VCaP (cell line): ENCODE results near the gene EPHA10.
"Not testable (repeated sequence)": the region's sequence is repeated elsewhere in the genome, so short reads cannot be mapped to it uniquely, and the experiment has no call there.

ENCODE experiments used
- H3K27ac ChIP-seq: fragments of 450-650 bp; 2 replicates; pipeline ENCODE4 v1.5.1; 2017
- CTCF ChIP-seq: fragments of 450-650 bp; conservative IDR thresholded peaks from 2 replicates; pipeline ENCODE4 v1.5.1; 2017; ENCODE audit warnings: mild to moderate bottlenecking, moderate library complexity

The EPHA10 gene

GRCh38 chr1:37741130-37741529, 23.8 kb downstream of the EPHA10 start:
- no peak for TF ChIP-seq CTCF
- no peak overlapping the region for H3K27ac ChIP-seq

GRCh38 chr1:37739222-37739621, 25.7 kb downstream of the EPHA10 start:
- no peak for TF ChIP-seq CTCF
- no peak overlapping the region for H3K27ac ChIP-seq

- H3K27ac ChIP-seq: not testable (repeated sequence)
Observed at GRCh38 chr1:37738619-37739018, 26.3 kb downstream of the EPHA10 start.

GRCh38 chr1:37737975-37738374, 26.9 kb downstream of the EPHA10 start:
- H3K27ac ChIP-seq: not testable (repeated sequence)

- H3K27ac ChIP-seq: no peak overlapping the region
- TF ChIP-seq CTCF: no peak
Observed at GRCh38 chr1:37734629-37735591, 30.0 kb downstream of the EPHA10 start.

- TF ChIP-seq CTCF: no peak
- no peak overlapping the region for H3K27ac ChIP-seq
Observed at GRCh38 chr1:37732111-37732780, 32.7 kb downstream of the EPHA10 start.

- H3K27ac ChIP-seq: no peak overlapping the region
- no peak for TF ChIP-seq CTCF
Observed at GRCh38 chr1:37731312-37732019, 33.5 kb downstream of the EPHA10 start.

- H3K27ac ChIP-seq: no peak overlapping the region
- no peak for TF ChIP-seq CTCF
Observed at GRCh38 chr1:37730376-37730775, 34.5 kb downstream of the EPHA10 start.
